ENCODE results near the gene TREM1.

Gene TREM1

GRCh38 chr6:41255638-41256246, 30.7 kb downstream of the TREM1 start:
- Histone ChIP-seq H3K4me3 (ENCODE audit: low read depth, low read length, poor library complexity, severe bottlenecking) (no peak overlapping the region), H3K9me3 (ENCODE audit: low read length) (no peaks in the 10 kb centered on the region), H3K4me1 (ENCODE audit: insufficient read depth, low read length, severe bottlenecking) (no peaks in the 10 kb centered on the region), H4K20me1 (ENCODE audit: insufficient read depth, low read length) (no peaks in the 10 kb centered on the region), H3K9me2 (ENCODE audit: low read depth, low read length) (no peaks in the 10 kb centered on the region), H3F3A (ENCODE audit: insufficient read depth, low read length) (no peaks in the 10 kb centered on the region), H3K4me2 (ENCODE audit: low read length) (no peak overlapping the region), H3K36me3 (ENCODE audit: insufficient read depth, low read length) (no peaks in the 10 kb centered on the region), H3K9ac (ENCODE audit: low read length) (no peak overlapping the region), H2AFZ (ENCODE audit: low read length) (no peak overlapping the region), H3K79me2 (ENCODE audit: insufficient read depth, low read length) (no peaks in the 10 kb centered on the region), H3K27me3 (ENCODE audit: insufficient read depth, low read length) (no peaks in the 10 kb centered on the region), H3K27ac (ENCODE audit: low read depth, low read length, poor library complexity, severe bottlenecking) (no peak overlapping the region)
- TF ChIP-seq CTCF (IDR thresholded peaks at IDR 0.05; ENCODE audit: low read length) = no peak
- TF ChIP-seq EZH2 (IDR thresholded peaks at IDR 0.05; ENCODE audit: borderline replicate concordance, low read length) = no peak

GRCh38 chr6:41255110-41255509, 31.4 kb downstream of the TREM1 start:
- Histone ChIP-seq H3K4me2 (ENCODE audit: low read length) (no peak overlapping the region), H2AFZ (ENCODE audit: low read length) (no peak overlapping the region), H3K4me1 (ENCODE audit: insufficient read depth, low read length, severe bottlenecking) (no peaks in the 10 kb centered on the region)

GRCh38 chr6:41252401-41253169, 33.9 kb downstream of the TREM1 start:
- no peak overlapping the region for H2AFZ ChIP-seq (ENCODE audit: low read length)
- H3K79me2 ChIP-seq (ENCODE audit: insufficient read depth, low read length) = no peaks in the 10 kb centered on the region
- H3K27me3 ChIP-seq (ENCODE audit: insufficient read depth, low read length) = no peaks in the 10 kb centered on the region
- no peaks in the 10 kb centered on the region for H3K36me3 ChIP-seq (ENCODE audit: insufficient read depth, low read length)
- no peaks in the 10 kb centered on the region for H3K9me2 ChIP-seq (ENCODE audit: low read depth, low read length)
- H3F3A ChIP-seq (ENCODE audit: insufficient read depth, low read length) = no peaks in the 10 kb centered on the region
- H3K4me1 ChIP-seq (ENCODE audit: insufficient read depth, low read length, severe bottlenecking) = no peaks in the 10 kb centered on the region
- H3K27ac ChIP-seq (ENCODE audit: low read depth, low read length, poor library complexity, severe bottlenecking) = no peak overlapping the region
- H4K20me1 ChIP-seq (ENCODE audit: insufficient read depth, low read length) = no peaks in the 10 kb centered on the region
- no peak for TF ChIP-seq CTCF (IDR thresholded peaks at IDR 0.05; ENCODE audit: low read length)
- no peak for TF ChIP-seq EZH2 (IDR thresholded peaks at IDR 0.05; ENCODE audit: borderline replicate concordance, low read length)
- no peaks in the 10 kb centered on the region for H3K9me3 ChIP-seq (ENCODE audit: low read length)
- H3K9ac ChIP-seq (ENCODE audit: low read length) = no peak overlapping the region
- H3K4me3 ChIP-seq (ENCODE audit: low read depth, low read length, poor library complexity, severe bottlenecking) = no peak overlapping the region
- no peak overlapping the region for H3K4me2 ChIP-seq (ENCODE audit: low read length)

More at GRCh38 chr6:41255110-41255509, 31.4 kb downstream of the TREM1 start:
- no peaks in the 10 kb centered on the region for H3K9me3 ChIP-seq (ENCODE audit: low read length)
- H3K27me3 ChIP-seq (ENCODE audit: insufficient read depth, low read length) = no peaks in the 10 kb centered on the region
- no peak for TF ChIP-seq CTCF (IDR thresholded peaks at IDR 0.05; ENCODE audit: low read length)
- TF ChIP-seq EZH2 (IDR thresholded peaks at IDR 0.05; ENCODE audit: borderline replicate concordance, low read length) = no peak
- H3K9me2 ChIP-seq (ENCODE audit: low read depth, low read length) = no peaks in the 10 kb centered on the region
- H4K20me1 ChIP-seq (ENCODE audit: insufficient read depth, low read length) = no peaks in the 10 kb centered on the region
- H3K9ac ChIP-seq (ENCODE audit: low read length) = no peak overlapping the region
- no peaks in the 10 kb centered on the region for H3K36me3 ChIP-seq (ENCODE audit: insufficient read depth, low read length)
- no peaks in the 10 kb centered on the region for H3F3A ChIP-seq (ENCODE audit: insufficient read depth, low read length)
- no peaks in the 10 kb centered on the region for H3K79me2 ChIP-seq (ENCODE audit: insufficient read depth, low read length)
- no peak overlapping the region for H3K4me3 ChIP-seq (ENCODE audit: low read depth, low read length, poor library complexity, severe bottlenecking)
- H3K27ac ChIP-seq (ENCODE audit: low read depth, low read length, poor library complexity, severe bottlenecking) = no peak overlapping the region

Data from OCI-LY1 (cell line).